8988T (cell line): ENCODE results near the gene HOXB4.
A peak's percentile ranks its signal among the peaks of the same experiment; 100 is the strongest.

Experiments used
- DNase-seq: peaks from one replicate; pipeline ENCODE4 v3.0.0; 2011

HOXB4 gene

DNA sequence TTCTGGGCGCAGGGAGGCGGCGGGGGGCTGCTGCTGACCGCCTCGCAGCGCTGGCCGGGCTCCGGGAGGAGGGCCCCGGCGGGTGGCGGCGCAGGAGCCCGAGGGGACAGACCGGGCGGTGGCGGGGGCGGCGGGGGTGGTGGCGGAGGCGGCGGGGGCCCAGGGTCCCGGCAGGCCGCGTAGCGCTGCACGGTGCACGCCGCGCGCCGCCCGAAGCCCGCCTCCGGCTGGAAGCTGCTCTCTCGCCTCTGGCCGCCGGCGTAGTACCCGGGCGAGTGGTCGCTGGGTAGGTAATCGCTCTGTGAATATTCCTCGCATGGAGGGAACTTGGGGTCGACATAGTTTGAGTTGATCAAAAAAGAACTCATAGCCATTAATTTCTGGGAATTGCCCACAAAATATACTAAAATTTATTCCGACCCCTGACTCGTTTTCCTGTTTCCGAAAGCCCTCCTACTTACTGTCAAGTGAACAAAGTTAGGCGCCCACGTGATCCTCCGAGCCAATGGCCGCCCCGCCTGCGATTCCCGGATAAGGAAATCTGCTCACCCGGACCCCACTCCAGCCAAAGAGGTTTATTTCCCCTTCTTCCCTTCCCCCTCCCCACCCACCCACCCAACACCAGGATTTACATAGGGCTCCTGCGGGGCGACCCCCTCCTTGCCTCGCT is at the start of gene HOXB4:
TSS of gene HOXB4 (minus strand) at position 405 of the 670 bp plus-strand sequence. CDS start at position 374, 31 bp downstream.
- no peak for DNase-seq

DNA sequence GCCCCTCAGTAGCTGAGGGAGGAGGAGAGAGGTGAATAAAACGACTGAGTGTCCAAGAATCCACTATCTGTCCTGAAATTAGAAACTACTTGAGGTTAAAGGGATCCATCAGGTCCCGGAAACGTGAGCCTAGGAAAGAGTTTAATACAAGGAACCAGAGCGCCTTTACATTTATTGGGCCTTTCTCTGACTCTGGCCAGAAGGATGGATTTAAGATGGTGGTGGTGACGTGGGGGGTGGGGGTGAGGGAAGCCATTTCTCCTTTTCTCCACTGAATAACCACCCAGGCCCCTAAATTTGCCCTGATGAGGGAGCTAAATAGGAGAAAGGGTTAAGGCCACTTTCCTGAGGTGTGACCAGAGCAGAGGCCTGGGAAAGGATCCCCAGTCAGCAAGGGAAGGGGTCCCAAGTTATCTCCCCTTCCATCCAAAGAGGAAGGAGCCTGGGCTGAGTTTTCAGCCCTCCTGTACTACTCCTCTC is 49.0 kb upstream of the HOXB4 start:
- DNase-seq = no peak

DNA sequence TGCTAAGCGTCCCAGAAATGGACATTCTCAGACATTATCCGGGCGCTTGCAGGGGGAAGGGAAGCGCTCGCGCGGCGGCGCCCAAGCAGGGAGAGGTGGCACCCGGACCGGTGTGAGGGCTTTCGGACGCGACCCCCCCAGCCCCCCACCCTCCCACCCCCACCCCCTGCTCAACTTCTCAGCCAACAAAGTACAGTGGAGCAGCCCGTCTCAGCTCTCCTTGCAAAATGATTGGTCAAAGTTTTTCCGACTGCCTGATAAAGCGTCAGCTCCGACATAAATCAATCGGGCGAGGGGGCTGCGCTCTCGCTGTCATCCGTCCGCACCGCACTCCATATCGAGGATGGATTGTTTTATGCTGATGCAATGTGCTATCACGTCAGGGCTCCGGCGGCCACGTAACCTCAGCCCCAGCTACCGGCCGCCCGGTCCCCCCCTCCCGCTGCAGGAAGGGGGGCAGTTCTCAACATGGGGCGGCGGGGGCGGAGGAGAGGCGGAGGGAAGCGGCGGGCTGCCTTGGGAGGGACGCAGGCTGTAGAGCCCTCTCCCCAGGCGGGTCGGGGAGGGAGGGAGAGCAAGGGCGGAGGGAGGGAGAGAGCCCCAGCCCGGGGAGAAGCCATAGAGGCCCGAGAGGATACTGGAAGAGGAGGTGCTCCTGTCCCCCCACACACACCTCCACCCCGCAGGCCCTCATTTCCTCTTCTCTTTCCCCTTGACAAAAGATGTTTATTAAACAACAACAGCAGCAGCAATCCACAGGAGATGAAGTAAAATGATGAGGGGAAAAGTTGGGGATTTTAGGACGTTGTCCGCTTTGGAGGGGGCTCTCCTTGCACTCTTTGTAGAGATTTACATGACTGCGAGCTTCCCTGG is 48.3 kb upstream of the HOXB4 start, which contains the start of gene HOXB9:
TSS of gene HOXB9 (minus strand) at position 114 of the 873 bp plus-strand sequence. CDS start at position 25, 89 bp downstream.
- DNase-seq = no peak

DNA sequence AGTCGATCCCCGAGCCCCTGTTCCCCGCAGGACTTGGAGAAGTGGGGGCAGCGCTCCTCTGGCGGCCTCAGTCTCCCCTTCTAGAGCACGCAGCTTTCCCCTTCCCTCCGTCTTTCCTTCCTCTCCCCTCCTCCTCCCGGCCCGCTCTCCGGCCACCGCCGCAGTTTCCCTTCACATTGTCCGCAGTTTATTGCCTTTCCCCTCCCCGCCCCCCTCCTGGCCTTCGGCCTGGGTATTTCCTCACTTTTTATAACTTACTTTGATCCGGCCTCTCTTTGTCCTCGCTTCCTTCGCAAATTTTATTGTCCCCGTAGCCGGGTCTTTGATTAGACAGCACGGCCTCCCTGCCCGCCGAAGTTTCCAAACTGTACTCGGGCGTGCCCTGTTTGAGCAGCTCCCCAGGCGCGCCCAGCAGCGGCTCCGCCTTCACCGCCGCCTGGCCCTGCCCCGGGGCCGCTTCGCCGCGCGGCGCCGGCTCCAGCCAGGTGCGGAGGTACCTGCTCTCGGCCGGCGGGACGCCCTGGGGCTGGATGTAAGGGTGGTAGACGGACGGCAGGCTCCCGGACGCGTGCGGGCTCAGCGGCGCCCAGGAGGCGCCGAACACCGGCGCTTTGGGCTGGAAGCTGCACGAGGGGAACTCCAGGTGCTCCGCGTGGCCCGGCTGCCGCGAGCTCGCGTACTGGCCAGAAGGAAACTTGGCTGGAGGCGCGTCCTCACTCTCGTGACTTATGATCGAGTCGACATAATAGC is 47.5 kb upstream of the HOXB4 start:
- peak; percentile 69 for DNase-seq

DNA sequence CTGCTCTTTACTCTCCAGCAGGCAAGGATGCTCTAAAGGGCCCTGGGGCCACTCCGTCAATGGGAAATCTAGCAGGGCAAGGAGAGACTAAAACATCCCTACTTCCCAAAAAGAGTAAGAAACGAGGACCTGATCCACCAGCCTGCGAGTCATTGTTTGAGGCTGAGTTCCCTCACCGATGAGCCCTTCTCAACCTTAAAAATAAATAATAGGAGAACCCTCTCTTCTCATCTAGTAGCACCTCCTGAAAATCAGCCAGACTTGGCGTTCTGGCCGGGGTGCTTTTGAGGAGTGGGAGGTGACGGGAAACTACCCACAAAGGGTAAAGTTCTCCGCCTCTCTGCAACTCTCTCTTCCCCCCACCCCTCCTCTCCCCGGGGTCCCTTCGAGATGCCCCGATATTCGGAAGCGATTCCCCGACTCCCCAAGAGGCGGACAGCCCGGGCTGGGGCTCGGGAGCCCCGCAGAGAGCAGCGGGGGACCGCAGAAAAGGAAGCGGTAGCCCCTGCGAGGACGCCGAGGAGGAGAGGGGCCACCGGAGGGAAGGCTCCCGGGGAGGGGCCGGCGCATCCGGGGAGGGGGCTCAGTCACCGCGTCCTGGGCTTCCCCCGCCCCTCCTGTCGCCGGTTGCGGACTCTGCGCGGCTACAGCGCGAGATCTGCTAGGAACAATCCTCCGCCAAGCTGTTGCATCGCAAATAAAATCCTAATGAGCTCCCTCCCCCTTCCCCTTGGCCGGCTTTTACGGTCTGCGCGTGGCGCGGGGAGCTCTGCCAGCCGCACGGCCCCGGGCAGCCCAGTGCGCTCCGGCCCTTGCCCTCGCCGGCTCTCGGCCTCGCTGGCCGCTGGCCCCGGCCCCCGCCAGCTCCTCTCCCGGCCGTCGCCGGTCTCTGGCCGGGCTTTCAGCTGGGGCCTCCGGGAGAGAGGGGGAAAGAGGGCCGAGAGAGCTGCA is 46.7 kb upstream of the HOXB4 start:
- peak; percentile 62 for DNase-seq

DNA sequence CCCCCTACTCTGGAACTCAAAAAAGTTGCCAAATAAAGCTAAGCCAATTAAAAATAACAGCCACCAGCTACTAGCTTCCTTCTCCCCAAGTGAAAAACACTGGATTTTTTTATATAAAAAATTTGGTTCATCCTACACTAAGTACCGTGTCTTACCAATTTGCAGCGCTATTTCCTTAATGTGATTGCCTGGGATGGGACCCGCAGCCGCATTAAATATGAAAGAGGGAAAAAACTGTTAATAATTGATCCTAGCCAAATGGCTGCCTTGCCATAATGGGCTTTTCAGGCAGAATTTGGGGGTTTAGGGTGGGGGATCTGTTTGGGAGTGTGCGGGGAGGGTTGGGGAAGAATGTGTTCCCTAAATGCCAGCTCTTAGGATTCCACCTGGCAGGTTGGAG is 46.0 kb upstream of the HOXB4 start:
- DNase-seq = no peak

DNA sequence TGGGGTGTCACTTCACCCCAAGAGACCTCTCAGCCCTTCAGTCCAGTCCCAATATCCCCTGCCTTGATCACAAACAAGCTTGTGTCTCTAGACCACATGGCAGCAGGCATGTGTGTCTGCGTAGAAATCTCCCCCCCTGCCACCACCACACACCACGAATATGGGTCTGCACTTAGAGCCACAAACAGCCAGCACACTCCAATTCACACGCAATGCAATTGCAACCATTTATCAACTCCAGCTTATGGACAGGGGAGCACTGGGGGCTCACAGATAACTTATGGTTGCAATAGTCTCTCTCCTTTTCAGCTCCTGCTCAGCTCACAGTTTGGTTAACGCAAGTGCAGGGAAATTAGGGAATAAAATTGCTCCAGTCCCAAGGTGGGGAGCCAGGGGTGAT is 45.4 kb upstream of the HOXB4 start:
- DNase-seq = no peak

DNA sequence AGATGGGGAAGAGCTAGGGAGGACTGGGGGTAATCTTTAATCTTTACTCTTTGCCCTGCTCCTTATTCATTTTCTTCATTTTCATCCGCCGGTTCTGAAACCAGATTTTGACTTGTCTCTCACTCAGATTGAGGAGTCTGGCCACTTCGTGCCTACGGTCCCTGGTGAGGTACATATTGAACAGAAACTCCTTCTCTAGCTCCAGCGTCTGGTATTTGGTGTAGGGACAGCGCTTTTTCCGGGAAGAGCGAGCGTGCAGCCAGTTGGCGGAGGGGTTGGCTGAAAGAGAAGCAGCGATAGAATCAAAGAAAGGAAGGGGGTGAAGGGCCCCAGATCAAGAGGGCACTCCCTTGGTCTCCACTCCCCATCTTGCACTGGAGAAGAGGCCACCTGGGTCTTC is 44.7 kb upstream of the HOXB4 start:
- no peak for DNase-seq

DNA sequence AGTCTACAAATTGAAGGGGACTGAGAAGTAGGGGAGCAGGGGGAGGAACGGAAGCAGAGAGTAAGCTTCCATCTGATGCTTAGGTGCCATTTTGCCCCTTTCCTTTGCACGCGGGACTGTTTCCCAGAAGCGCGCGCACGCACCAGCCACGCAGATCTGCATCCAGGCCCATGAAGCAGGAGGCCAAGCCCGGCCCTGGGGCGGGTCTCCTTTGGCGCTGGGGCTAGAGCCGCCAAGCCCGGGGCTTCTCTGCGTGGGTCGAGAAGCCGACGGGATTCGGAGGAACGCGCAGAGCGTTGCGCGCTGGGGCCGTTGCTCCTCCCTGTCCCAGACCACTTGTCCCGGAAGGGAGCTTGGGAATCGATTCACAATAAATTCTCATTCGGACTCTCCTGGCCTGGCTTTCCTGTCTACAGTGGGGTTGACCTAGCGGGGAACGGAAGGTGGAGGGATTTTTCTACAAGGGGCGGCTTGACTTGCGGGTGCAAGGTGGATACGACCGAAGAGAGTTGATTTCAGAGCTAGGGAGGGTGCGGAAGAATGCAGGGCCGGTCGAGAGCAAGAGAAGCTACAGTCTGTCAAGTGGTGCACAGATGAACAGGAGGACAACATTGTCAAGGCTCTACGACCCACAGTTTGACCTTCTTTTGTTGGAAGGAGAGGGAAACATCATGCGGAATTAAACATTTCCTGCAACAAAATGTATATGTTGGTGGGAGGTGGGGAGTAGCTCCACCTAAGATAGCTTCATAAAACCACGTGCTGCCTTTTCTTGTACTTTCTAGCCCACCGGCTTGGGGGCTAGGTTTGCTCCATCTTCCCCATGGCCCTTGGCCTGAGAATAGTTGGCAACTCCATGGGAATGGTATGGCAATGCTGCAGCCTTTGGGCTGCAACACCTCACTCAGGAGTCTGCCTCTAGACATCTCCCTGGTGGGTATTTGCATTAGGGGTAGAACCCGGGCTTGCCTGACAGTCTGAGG is 43.6 kb upstream of the HOXB4 start:
- DNase-seq = no peak

DNA sequence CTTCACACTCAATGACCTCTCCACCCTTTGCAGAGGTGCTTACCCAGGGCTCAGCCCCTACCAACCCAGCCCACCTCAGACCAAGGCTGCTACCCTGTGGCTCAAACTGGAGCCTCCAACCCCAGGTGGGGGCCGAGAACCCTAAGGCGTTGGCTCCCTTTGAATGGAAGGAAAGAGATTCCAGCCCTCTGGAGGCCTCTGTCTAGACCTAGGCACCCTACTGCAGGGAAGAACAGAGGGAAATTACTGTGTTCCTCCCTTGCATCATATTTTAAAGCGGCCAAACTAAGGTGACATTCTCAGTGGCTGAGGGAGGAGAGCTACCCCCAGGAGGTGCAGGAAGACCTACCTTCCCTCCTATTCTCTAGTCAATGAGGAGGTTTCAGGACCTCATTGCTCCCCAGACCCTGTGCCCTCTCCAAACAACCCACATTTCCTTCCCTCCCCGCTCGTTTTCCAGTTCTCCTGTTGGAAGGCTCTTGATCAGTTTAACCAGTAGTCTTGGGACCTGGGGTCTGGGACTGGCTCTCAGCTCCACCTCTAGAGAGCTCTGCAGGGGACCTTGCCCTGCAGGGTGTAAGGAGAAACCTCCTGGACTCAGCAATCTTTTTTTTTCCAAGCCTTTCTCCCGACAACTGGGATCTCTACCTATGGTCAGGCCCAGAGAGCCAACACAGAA is 42.5 kb upstream of the HOXB4 start:
- DNase-seq = no peak

DNA sequence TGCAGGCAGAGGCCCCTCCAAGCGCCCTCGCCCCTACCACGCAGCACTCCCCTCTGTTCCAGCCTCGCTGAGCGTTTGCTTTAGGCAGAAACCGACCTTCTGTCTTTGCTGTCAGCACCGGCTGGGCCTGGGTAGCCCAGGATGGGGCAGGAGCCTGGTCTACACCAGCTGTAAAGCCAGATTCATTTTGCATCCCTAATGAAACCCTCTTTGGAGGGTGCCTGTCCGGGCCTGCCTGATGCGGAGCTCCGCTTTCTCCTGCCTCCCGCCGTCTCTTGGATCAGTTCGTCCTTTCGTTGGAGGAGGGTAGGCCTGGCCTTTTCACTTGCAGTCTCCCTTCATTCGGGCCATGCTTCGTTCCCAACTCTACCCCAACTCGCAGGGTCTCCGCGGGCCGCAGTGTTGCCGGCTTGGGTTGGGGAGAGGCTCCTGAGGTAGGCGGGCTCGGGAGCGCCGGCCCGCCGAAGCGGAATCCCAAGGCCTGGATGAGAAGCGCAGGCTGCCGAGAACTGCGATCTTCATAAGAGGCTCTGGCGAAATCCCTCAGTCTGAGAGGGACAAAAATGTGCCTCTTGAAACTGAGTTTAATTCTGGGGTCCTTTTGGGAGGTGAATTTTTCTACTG is 41.8 kb upstream of the HOXB4 start:
- no peak for DNase-seq

DNA sequence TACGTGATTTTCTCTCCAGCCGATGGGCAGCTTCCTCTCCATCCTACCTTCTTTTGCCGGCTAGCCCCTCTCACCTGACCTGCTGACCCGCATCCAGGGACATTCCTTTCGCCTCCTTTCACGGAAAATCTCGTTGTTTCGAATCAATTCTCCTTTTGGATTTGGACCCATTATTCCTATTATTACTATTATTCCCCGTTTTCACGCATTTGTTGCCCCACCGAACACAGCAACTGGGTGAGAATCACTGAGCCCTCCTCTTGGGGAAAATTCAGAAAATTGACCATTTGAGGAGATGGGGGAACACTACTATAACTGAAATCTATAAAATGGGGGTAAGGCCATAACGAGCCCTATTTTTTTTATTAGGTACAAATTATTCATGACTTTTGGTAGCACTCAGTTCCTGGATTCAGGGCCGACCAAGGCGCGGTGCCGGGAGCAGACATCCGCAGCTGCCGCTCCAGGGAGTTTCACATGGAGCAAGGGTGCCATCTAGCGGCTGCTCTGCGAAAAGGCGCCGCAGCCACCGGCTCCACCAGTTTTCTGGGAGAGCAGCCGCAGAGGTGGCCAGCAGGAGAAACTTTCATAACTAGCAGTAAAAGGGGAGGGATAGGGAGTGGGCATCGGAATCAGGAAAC is 40.2 kb upstream of the HOXB4 start:
- peak; percentile 92 for DNase-seq

DNA sequence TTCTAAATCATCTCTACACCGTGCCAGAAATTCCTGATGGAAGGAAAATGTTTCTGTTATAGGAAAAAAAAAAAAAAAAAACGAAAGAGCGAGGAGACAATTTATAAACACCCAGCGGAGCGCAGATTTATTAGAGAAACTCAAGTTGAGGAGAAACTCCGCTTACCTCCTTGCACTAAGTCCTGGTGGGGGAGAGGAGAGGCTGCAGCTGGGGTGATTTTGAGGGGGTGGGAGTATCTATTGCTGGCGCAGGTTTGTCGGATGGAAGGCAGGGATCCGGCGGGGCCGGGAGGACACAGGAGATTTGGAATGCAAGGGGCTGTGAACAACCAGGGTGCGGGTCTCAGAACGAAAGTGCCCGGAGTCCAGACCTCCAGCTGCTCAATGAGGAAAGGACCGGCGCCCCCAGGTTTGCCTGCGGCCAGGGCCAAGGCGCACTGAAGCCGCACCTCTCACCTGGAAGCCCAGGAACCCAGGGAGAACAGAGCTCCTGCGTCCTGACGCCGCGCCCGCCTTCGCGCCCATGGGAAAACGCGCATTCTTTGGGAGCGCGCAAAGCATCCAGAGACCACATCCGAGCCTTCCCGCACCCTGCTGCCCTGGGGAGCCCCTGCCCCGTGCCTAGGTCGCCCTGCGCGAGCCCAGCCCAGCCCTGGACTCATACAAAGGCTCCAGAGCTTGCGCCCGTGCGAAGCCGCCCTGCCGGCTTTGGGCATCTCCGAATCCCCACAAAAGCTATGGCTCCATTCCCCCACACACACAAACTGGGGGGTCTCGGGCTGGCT is 39.5 kb upstream of the HOXB4 start:
- DNase-seq = no peak

DNA sequence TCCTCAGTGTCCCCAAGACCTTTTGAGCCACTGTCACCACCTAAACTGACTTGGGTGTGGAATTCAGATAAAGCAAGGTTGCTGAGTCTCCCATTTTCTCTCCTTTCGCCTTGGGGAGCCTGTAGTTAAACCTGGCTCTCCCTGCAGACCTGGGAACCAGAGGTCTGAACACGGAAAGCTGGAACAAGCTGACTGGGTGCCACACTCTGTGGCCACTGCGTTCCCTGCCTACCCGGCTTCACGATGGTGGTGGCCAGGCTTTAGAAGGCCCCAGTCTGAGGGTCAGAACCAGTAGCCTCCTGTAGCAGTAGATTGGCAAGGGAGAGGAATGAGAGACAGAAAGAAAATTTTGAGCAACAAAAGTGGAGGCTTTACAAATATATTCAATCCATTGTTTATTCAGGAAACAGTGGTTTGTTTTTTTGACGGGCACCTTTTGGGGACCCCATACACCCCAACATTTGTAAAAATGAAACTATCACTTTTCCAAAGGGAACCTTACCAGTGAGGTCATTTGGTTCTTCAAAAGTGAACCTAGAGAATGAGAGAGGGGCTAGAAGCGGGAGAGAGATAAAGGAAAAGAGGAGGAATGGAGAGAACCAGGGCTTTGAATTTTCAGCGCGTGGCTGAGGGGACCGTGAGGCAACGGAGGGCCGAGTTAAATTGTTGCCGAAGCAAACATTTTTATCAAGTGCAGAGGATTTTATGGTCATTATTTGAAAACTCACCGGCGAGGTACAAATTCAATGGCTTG is 38.7 kb upstream of the HOXB4 start:
- no peak for DNase-seq

DNA sequence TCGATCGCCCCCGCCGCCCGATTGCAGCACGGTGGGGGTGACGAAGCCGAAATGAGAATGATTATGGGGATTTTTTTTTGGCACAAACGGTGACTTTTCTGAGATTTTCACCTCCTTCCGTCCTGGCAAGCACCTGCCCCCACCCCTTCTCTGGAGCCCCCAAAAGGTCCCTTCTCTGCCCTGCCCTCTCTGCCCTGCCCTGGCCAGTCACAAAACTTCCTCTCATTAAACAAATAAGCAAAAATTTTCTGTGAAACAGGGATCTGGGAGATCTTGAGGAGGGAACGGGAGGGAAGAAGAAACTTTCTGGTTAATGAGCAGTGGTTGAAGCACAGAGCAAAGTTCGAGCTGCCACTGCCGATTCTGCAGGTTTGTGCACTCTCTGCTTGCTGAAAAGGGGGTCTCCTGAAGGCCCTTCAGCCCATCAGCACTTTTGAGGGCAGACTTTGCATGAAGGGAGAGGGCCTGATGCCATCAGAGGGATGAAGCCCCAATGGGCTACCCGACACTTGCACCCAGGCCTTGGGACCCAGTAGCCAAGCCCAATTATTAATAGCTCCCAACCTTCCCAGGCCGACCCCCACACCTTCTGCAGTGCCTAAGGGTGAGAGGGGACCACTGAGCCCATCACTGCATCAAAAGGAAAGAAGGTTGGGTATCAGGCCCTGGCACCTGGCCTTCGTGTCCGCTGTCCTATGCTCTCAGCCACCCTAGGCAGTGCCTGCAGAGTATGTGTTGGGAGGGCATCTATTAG is 38.0 kb upstream of the HOXB4 start:
- DNase-seq = no peak

DNA sequence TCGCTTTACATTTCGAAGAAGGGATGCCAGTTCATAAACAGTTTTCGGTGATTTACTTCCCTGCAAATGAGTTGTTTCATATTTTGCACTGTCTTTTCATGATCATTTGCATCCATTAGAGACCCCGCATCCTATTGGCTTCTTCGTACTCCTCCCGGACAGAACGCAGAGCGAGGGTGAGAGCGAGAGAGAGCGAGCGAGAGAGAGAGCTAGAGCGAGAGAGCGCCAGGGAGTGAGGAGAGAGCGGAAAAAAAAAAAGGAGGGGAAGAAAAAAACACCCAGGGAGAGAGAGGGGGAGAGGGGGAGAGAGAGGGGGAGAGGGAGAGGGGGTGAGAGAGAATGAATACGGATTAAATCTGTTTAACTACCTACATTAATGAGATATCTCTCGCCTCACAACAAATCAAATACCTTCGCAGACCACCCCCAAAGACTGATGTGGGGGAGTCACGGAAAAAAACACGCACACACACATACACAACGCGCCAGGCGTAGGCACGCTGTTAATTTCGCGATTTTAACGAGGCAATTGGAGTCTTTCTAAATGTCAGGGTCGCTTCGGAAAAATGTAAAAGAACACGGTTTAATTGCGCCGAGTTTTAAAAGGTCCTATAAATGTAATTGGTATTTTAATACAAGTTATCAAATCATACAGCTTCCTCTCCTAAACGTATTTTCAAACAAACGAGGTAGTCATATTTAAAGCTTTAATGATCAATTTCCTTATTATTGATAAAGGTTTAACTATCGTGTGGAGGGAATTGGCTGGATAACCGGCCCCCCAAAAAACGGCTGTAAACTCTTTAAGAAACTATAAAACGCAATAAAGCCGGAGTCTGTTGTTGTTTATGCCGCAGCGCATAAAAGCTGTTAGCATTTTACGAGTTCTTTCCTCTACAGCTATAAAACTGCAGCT is 37.2 kb upstream of the HOXB4 start, which contains the start of gene HOXB8:
TSS of gene HOXB8 (minus strand) at position 246 of the 916 bp plus-strand sequence. CDS start 588 bp downstream, outside the sequence.
- DNase-seq = no peak
